ENCODE measurements around the gene ABHD16A.

ABHD16A gene

DNA sequence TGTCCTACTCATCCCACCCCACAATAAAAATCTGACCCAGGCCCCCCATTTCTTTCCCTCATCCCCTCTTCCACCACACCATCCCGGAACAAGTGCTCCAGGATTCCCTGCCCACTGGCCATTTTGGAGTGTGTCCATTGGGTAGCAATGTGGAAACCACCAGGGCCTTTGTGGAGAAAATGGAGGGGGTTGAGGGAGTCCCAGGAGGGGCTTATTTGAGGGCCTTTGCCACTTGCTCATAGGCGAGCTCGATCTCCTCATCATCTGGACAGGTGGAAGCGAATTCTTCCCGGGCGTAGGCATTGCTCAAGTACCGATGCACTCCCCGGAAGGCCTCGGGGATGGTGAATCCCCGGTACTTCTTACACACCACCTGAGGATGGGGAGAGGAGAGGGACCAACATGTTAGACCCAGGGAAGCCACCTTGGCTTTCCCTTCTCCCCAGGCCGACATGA is 27.5 kb upstream of the ABHD16A start:
- no peak for DNase-seq (ENCODE audit: low spot score)

DNA sequence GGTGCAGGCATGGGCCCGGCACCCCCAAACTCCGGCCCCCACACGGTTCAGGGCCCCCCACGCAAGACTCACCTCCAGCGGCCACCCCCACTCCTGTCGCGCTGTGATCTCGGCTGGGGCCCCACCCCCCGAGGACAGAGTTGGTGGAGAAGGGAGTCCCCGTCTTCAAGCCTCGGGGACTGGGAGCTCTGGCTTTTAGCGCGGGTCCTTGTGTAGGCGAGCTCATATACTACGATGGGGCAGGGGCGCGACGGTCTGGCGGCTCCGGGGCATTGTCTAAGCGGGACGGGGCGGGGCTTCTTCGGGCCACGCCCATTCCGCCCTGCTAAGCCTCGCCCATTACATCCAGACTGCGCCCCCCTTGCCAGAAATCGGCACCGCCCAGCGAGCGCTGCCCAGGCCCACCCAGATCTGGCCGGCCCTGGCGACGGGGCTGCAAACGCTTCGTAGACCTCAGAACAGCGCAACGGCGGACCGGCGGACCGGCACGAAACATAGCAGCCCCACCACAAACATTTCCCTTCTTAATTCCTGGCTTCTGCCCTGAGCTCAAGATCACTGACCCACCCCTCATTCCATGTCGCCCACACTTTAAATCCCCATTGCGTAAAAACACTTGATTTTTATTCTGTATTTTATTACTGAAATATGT is 27.0 kb upstream of the ABHD16A start:
- DNase-seq (ENCODE audit: low spot score): peak; percentile 94

DNA sequence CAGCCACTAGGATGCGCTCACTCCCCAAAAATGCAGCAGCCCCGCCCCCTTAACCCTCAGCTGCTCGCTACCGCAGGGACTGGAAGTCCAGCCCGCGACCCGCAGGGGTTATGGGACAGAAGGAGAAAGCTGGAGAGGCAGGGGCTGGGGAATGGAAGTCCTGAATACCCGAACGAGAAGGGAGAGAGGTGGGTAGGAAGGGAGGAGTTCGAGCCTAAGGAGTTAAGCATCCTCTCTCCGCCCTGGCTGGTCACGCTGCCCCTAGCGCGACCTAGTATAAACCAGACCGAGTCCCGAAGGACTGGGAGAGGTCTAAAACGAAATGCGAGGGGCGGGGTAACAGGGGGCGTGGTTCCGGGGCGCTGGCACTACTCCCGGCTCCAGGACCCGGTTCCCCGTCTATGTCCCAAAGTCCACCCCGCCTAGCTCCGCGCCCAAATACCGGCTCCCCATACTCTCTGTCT is 26.4 kb upstream of the ABHD16A start:
- DNase-seq (ENCODE audit: low spot score): peak; percentile 95

DNA sequence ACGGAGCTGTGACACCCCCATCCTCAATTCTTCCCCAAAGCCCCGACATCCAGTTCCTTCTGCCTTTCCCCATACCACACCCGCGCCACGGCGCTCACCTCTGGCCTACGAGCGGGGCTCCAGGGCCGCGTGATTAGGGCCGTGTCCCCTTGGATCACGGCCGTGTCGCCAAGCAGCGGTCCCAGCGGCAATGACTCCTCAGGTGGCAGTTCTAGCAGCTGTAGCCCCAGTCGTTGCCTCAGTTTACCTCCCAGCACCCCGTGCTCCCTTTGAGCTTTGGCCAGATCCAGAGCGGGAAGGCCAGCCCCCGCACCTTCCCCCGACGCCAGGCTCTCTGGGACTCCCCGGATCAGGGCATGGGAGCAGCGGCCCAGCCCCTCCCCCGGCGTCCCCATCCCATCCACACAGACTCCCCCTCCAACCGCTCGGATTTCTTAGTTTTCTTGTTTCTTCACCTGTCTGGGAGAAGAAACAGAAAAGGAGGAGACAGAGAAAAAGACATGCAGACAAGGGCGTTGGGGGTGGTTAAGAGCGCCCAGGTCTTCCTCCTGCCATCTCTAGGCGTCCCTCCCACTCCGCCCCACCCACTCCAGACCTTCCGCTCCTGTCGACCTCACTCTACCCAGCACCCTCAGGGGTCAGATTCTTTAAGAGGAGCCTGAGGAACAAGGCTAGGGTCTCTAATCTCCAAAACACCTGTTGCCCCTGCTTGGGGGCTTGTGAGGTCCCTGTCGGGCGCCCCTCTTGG is 25.8 kb upstream of the ABHD16A start, which contains the start of gene DDAH2:
Gene DDAH2, minus strand, starts transcription at position 533 of the 748 bp plus-strand sequence. Its CDS starts 138 bp downstream, at position 395.
- no peak for DNase-seq (ENCODE audit: low spot score)

DNA sequence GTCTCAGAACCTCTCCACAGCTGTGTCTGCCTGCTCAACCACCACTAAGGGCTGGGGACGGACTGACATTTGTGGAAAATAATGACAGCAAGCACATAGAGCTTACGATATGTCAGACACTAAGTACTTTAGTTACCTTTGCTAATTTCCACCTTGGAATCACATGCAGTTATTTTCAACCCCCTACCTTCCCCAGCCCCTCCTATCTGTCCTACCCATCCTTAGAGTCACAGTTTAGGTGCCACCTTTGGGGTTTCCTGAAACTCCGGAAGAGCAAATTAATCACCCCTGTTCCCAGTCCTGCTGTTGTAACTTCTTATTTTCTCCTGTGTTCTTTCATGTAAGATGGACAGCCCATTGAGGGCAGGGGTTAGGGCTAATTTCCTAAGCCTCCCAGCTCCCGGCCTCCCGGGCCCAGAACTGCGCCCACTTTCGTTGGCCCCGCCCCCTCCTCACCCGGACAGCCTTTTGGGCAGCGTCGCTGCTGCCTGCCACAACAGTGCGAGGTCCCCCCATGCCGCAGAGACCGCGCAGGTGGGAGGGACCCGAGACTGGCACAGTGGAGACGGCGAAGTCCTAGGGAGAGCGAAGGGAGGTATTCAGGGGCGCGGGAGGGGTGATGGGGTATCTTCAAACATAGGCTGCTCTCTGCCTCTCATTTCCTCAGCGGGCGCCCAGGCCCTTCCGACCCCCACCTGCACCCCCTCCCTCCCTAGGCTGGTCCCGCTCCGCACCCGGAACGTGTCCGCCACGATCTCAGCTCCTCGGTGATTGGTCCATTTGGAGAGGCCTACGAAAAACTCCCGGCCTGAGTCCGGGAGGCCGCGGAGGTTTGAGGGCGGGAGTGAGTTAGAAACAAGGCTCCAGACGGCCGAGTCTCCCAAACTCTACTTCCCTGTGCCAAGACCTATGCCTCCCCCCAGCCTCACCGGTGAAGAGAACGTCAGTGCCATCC is 24.9 kb upstream of the ABHD16A start:
- no peak for DNase-seq (ENCODE audit: low spot score)

DNA sequence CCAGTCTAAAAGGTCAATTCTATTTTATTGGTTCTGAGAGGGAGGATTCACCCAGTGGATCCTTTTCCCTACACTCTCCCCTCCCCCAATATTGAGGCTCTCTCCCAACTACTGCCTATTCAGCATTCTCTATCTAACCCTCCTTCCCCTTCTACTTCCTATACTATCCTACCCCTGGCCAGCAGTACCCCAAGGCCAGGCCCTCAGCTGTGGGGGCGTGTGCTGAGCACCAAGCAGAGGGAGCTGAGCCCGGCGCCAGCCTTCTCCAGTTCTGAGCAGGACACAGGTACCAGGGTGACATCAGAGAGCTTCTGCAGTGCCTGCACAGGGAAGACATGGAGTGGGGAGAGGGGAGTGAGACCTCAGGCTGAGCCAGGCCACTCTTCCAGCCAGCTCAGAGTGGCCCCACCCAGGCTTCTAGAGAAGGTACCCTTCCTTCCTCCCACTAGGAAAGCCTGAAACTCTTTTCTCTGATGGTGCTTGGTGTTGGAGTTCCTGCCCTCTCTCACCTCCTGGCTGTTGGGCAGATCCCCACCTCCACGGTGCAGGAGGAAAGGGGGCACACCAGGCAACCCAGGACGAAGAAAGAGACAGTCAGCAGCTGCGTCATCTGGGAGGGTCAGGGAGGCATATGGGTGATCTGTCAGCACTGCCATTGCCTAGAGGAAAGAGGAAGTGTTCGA is 24.1 kb upstream of the ABHD16A start:
- DNase-seq (ENCODE audit: low spot score): no peak

DNA sequence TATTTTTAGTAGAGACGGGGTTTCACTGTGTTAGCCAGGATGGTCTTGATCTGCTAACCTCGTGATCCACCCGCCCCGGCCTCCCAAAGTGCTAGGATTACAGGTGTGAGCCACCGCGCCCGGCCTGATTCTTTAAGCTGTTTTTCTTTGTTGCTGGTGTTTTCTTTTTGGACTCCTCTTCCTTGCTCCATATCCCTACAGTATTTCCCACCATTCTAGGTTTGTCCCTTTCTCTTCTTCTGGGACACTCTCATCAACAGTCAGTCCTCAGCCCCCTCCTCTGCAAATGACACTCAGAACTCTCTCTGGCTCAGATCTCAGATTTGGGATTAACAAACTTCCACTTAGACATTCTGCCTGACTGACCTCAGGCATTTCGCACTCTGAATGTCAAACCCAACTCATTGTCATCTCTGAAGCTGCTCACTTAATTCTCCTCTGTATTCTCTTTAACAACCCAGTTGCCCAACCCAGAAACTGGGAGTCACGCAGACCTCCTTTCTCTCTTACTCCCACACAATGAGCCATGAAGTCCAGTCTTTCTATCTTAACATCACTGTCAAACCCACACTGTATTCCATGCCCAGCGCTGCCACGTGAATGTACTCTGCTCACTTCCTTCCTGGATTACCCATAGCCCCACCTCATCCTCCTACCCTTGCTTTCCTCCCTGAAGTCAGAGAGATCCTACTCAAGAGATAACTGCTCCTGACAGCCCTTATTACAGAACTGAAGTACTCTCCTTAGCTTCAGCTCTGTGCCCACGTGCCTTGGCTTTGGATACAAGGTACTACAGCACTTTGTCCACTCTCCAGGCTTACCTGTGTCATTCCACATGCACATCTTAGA is 22.6 kb upstream of the ABHD16A start:
- no peak for DNase-seq (ENCODE audit: low spot score)

DNA sequence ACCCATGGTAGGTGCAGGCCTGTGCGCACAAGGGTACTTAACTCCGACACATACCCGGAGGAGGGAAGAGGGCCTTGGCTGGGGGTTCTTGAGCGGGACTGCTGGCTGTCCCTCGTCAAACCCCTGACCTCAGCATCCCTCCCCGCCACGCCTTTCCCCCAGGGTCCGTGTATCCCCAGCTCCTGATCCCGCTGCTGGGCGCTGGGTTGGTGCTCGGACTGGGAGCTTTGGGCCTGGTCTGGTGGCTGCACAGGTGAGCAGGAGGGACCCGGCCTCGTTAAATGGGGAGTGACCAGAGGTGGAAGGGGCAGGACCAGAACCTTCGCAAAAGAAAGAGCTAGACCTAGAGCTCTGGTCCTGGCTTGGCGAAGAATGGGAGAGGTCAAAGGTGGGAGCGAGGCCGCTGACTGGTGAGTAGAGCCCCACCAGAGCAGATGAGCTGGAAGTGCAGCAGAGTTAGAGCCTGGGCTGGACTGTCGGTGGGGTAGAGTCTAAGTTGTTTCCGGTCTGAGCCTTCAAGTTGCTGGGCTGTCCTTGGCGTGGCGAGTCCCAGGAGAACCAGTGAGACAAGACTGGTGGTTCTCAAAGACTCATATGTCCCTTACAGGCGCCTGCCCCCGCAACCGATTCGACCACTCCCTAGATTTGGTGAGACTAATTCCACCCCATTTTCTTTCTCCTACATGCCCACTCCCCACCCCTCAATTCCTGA is 21.0 kb upstream of the ABHD16A start:
- DNase-seq (ENCODE audit: low spot score): no peak

DNA sequence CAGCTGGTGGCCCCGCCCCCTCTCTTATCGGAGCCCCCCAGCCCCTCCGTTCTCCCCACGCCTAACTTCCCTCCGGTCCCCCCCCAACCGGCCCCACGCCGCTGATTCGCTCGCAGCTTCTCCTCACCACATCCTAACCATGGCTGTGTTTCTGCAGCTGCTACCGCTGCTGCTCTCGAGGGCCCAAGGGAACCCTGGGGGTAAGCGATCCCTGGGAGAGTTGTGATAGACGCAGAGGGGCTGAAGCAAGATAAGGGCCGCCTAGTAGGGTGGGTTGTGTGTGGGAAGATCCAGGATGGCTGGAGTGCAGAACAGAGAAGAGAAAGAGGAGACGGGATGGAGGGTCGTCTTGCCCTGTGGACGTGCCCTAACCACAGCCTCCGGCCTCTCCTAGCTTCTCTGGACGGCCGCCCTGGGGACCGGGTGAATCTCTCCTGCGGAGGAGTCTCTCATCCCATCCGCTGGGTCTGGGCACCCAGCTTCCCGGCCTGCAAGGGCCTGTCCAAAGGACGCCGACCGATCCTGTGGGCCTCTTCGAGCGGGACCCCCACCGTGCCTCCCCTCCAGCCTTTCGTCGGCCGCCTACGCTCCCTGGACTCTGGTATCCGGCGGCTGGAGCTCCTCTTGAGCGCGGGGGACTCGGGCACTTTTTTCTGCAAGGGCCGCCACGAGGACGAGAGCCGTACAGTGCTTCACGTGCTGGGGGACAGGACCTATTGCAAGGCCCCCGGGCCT is 20.3 kb upstream of the ABHD16A start, which contains the start of gene MPIG6B:
Gene MPIG6B, plus strand, starts transcription at position 129 of the 735 bp plus-strand sequence. Its CDS starts 11 bp downstream, at position 140.
- no peak for DNase-seq (ENCODE audit: low spot score)

DNA sequence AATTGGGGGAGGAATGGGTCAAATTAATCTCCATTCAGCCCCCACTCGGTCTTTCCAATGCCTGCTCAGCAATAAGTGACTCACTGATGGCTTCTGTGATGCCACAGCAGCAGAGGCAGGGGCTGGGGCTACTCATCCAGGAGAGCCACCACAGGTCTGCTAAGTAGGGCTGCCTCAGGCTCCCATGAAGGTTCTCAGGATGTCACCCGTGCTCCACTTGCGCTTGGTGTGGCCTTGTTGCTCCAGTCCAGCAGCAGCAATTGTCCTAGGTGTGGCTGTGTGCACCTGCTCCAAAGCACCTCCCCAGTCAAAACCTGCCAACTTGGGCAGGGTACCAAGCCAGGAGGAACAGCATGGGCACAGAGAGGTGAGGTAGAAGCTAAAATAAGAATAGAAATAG is 19.0 kb upstream of the ABHD16A start:
- no peak for DNase-seq (ENCODE audit: low spot score)

DNA sequence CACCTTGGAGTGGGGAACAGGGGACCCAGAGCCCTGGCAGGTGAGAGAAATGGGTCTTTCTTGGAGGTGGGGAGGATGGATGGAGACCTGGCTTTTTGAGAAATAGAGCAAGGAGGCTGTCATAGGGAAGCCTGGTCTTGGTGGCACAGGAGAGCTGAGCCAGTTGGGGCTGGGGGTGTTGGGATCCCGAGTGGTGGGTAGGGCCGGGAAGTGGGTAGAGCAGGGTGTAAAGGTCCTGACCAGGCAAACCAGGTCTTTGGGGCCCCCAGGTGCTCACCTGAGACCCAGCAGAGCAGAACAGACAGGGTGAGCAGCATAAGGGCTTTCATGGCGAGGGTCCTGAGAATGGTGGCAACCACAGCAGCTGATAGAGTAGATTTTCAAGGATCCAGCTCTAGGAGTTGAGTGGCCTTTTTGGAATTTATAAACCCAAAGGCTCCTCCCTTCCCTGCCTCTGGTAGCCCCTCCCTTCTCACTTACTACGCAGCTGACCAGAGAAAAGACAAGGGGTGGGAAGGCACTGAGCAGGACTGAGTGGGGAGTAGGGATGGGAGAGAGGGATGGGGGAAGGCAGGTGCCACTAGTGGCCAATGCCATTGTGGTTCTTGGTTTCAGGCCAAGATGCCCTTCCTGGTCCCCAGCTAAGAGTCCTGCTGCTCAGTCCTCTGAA is 18.4 kb upstream of the ABHD16A start, which contains the start of gene LY6G6C:
Gene LY6G6C, minus strand, starts transcription at position 396 of the 670 bp plus-strand sequence. Its CDS starts 67 bp downstream, at position 329.
- DNase-seq (ENCODE audit: low spot score): no peak

DNA sequence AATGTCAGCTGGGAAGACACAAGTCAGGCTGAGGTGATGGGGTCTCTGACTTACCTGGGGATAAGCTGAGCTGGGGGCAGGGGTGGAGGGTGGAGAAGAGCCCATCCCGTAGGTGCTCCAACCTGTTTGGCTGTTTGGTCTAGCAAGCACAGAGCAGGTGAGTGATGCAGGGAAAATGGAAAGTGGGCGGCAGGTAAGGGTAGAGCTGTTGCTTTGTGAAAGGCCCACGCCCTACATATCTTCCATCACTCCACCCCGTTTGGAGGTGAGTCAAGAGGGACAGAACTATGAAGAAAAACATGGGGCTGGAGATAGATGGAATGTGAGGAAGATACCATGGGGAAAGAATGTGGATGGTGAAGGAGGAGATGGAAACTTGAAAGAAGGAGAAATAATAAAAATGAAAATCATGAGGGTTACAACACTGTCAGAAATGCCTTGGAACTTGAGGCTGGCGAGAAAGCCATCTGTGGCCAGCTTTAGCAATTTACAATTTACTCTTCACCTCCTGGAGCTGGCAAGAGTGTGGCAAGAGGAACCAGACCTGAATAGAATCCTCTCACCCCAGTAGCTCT is 17.2 kb upstream of the ABHD16A start:
- DNase-seq (ENCODE audit: low spot score): no peak

DNA sequence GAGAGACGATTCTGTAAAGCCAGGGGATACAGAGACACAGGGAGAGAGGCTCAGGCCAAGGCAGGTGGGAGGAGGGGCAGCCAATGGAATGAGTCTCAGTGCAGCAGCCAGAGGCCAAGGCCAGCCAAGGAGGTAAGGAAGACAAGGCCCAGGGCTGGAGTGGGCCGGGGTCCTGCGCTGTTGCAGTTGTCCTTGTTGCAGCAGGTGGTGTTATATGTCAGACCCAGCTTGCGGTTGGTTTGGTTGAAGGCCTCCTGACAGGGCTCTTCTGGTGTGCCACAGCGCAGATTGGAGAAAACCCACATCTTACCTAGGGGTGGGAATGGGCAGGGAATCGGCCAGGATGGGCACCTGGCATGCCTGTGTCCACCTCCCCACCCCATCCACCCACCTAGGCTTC is 15.9 kb upstream of the ABHD16A start:
- no peak for DNase-seq (ENCODE audit: low spot score)

DNA sequence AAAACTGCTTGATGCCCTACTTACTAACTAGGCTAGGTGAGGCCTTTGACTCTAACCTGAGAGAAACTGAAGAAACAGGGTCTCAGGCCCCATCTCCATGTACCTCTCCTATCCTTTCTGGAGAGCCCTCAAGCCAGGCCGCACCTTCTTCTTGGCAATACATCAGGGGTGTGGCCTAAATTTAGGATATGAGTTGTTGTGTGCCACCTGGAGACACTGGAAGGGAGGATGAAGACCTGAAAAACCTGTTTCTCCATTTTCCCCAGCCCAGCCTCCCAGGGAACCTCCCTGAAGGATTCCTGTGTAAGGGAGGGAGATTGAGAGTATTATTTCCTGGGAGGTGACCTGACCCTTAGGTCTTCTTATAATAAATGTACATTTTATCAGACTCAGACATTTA is 15.1 kb upstream of the ABHD16A start:
- DNase-seq (ENCODE audit: low spot score): no peak

DNA sequence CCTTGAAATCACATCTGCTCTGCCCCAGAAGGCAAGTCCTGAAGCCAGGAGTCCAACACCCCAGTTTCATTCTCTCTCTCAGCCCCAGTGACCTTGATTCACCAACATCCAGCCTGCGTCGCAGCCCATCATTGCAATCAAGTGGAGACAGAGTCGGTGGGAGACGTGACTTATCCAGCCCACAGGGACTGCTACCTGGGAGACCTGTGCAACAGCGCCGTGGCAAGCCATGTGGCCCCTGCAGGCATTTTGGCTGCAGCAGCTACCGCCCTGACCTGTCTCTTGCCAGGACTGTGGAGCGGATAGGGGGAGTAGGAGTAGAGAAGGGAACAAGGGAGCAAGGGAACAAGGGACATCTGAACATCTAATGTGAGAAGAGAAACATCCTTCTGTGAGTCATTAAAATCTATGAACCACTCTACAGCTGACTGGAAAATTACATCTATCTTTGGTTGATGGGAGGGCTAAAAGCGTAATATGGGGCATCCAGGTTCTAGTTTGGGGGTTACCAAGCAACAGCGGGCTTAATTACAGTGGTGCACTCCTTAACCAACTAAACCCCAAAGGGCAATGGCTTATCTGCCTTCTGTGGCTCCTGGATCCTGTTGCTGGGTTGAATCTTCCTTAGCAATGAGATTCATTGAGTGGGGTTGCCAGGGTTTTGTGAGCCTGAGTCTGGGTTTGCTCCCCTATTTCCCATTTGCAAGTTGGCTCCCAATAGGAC is 14.5 kb upstream of the ABHD16A start:
- no peak for DNase-seq (ENCODE audit: low spot score)

DNA sequence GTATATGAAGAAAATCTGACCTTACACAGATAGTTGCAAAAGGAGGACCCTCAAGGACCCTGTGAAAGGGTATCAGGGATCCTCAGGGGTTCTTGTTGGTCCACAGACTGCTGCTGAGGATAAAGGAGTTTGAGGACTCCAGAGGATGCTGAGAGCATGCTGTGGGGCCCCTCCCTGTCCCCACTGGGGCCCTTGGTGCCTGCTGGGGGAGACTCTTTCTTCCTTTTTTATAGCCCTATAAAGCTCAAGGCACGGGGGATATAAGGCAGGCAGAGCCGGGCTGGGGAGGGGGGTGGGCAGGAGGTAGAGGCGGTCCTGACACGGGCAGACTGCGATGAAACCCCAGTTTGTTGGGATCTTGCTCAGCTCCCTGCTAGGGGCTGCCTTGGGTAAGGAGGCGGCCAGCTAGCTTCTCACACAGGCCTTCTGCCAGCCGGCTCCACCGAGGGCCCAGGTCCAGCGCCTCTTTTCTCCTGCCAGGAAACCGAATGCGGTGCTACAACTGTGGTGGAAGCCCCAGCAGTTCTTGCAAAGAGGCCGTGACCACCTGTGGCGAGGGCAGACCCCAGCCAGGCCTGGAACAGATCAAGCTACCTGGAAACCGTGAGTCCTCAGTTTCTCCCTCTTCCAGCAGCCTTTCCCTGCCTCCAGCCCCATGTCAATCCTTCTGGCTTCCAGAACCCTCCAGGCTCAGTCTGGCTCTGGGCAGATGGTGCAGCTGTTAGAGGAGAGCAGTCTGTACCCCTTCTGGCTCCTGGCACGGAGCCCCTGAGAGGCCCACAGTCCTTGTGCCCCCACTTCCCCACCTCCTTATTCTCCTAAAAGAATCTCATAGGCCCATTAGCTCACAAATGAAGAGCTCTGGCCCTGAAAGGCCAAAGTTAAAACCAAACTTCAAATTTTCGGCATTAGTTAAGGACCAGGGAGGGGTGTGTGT is 12.2 kb upstream of the ABHD16A start, which contains the start of gene LY6G6D:
Gene LY6G6D, plus strand, starts transcription at position 327 of the 937 bp plus-strand sequence. Its CDS starts 8 bp downstream, at position 335.
- no peak for DNase-seq (ENCODE audit: low spot score)
